Anterior cingulate cortex (tissue), 58 donors: ENCODE results near the gene PYGB.
A peak's percentile ranks its signal among the peaks of the same experiment; 100 is the strongest.

Experiments
- DNase-seq, 58 donors: peaks; one replicate each; lab custom pipeline; 2025; lab: John Stamatoyannopoulos, UW

Gene PYGB

DNA sequence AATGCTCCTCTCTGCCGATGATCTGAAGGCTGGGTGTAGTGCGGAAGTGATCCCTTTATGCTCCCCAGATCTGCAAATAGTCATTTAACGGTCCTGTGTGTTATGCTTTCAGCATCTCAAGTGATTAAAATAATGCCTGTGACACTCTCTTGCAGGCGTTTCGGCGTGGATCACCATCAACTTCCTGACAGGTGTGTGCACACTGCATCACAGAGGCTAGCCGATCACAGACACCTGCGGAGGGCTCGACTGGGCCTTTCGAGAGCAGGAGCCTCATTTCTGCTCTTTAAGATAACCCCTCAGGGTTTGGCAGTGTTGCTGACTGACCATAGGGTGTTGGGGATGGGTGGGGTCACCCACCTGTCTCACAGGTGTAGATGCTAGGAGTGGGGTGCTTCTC, 32.4 kb upstream of the PYGB start:
- DNase-seq: no peak

DNA sequence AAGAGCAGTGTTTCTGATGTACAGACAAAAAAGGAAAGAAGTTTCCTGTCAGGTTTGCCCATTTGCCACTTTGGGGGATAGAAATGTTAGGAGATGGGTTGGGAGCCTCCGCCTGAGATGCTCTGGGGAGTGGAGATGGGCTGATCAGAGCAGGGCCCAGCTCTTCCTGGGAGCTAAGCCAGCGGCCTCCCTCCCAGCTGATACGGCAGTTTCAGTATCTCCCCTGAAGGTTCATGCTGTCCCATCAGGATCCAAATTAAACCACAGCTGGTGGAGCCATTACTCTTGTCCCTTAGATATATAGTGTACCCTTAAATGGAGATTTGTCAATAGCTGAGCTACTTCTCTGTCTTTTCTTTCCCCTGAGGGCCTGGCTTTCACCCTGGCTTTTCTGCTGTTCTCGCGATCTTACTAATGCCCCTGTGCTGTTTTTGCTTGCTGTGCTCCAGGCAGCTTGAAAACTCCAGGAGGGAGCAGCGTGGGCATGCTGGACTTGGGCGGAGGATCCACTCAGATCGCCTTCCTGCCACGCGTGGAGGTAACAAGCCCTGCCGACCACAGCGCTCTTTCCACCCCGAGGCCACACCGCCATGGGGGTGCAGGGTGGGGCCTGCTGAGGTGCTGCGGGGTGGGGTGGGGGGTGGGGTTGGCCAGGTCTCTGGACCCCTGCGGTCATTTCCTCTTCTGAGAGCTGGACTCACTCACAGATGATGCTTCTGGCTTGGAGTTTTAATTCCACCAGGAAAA, 31.5 kb upstream of the PYGB start:
- DNase-seq: no peak

DNA sequence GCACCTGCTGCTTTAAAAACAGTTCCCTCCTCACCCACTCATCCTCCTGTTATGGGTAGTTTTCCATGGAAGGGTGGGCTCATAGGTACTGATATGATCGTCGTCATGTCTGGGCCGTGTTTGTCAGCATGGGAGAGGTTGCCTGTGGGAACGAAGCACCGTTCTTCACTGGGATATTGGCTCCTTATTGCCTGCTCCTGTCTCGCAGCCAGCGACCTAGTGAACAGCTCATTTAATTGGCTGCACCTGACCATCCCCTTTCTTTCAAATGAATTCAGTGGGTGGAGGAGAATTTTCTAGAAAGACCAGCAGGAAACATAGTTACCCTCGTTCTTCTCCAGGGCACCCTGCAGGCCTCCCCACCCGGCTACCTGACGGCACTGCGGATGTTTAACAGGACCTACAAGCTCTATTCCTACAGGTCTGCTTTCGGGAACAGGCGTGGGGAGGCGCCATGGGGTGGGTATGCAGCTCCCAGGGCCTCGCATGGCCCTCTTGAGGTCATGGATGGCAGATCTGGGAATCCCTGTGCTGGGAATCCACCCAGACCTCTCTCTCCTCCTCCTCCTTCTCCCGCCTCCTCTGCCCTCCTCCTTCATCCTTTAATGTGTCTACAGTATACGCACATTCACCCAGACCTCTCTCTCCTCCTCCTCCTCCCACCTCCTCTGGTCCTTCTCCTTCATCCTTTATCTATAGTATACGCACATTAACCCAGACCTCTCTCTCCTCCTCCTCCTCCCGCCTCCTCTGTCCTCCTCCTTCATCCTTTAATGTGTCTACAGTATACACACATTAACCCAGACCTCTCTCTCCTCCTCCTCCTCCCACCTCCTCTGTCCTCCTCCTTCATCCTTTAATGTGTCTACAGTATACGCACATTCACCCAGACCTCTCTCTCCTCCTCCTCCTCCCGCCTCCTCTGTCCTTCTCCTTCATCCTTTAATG, 30.4 kb upstream of the PYGB start:
- no peak for DNase-seq

DNA sequence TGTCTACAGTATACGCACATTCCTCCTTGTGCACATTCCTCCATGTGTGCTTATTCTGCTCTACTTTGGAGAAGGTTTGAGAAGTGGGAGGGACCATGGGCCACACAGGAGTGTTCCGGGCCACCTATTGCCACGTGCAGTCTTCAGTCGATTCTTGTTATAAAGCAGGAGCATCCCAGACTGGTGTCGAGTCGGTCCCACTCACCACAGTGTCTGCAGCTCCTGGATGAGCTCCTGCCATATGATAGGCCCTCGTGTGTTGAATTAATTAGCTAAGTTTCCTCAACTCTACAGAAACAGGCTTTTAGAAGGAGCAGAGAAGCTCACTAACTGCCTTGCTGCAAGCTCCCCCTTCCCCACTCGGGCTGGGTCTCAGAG, 29.8 kb upstream of the PYGB start:
- no peak for DNase-seq

DNA sequence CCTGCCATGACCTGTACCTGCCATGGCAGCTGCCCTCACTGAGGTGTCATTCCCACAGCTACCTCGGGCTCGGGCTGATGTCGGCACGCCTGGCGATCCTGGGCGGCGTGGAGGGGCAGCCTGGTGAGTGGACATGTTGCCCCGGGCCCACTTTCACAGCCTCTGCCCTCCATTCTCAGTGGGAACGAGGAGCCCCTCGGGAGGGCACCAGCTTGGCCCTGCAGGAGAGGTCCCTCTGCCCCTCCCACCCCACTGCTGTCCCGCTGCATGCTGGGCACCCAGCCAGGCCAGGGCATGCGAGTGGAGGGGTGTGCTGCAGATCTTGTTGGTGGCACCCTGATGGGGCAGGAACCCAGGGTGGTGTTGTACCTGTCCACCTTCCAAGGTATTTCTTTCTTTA, 29.4 kb upstream of the PYGB start:
- peak in 1 of 58 donors; percentile 18 for DNase-seq

DNA sequence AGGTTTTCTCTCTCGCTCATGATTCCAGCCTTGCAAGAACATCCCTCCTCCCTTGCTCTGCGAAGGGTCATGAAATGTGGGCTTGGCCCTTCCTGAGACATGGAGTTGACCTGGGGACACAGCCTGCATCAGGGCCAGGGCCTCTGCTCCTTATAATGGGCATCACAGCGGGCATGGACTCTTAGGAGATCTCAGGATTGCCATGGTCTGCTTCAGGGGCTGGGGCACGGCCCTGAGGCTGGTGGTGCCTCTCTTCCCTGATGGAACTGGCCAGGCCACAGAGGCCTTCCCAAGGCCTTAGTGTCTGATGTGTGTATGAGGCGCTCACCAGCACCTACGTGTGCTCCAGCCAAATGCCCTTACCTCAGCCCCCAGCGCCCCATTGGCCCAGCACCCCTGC, 28.5 kb upstream of the PYGB start:
- DNase-seq: no peak

DNA sequence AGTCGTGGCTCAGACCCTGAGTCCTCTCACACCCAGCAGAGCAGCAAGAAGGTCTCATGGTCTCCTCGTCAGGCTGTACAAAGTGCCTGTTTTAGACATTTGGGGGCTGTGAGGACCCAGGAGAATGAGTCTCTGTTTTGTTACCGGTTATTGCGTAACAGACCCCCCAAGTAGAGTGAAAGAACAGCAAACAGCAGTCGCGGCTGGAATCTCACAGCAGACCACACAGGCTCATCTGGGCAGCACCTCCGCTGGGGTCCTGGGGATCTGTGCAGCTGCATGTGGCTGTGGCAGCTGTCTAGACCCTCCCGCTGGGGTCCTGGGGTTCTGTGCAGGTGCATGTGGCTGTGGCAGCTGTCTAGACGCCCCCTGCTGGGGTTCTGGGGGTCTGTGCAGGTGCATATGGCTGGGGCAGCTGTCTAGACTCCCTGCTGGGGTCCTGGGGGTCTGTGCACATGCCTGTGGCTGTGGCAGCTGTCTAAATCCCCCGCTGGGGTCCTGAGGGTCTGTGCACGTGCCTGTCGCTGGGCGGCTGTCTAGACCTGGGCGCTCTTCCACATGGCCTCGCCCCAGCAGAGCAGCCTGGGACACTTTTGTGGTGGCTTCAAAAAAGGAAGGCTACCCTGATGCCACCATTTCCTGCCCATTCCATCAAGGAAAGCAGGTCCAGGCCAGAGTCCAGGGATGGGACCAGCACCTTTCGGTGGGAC, 27.7 kb upstream of the PYGB start:
- no peak for DNase-seq

DNA sequence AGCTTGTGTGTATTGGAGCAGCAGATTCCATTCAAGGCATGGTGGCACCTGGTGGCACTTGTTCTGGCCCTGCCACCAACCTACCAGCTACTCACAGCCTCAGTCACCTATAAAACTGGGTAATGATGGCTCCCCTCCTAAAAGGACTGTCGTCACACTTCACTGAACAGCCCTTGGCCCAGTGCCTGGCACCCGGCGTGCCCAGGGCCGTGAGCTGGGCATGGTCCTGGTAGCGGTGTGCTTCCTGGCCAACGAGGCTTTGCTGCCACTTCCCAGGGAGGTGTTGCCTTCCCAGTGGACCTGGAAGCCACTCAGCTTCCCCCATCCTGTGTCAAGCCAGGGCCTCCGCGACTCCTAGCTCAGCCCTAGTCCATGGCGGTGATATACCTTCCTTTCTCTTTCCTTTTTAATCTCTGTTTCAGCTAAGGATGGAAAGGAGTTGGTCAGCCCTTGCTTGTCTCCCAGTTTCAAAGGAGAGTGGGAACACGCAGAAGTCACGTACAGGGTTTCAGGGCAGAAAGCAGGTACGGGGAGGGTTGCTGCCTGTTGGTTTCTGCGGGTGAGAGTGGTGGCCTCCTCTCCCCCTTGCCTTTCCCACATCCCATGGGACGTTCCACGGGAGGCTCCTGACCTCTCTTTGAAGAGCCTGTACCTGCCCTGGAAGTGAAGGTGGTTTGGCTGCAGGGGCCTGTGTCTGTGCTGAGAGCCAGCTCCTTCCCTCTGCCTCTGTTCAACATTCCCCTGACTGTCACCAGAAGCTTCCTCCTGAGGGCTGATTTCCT, 26.9 kb upstream of the PYGB start:
- DNase-seq: peak in 1 of 58 donors; percentile 11

DNA sequence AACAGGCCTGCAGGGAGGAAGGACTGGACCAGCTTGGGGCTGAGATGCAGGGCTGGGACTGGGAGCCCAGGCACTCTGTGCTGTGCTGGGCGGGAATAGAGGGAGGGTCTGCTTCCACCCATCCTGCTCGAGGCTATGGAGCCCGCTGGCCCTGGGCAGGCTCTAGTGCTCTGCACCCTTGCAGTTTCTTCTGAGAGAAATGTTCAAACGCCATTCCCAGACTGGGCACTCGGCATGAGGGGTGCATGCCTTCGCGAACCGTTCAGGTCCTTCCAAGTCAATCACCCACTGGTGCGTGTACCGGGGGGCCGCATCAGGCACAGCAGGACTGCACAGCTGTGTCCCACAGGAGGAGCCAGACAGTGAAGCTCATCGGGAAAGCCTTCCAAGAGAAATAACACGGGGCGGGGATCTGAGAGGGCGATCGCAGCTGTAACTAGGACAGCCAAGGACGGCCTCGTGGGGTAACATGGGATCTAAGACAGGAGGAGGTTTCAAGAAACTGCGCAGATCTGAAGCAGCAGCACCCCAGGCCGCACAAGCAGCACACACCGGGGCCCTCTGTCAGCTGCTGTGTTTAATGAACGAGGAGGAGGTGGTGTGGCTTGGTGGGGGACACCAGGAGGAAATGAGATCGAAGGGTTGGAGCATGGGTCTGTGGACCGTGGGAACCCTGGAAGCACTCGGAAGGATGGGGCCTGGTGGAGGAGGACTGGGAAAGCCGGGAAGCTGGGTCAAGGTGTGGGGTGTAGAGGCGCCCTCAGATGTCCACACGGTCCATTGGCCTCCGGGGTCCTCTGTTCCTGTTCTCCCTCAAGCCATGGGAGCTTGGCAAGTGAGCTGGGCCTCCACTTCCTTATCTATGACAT, 26.1 kb upstream of the PYGB start:
- no peak for DNase-seq

DNA sequence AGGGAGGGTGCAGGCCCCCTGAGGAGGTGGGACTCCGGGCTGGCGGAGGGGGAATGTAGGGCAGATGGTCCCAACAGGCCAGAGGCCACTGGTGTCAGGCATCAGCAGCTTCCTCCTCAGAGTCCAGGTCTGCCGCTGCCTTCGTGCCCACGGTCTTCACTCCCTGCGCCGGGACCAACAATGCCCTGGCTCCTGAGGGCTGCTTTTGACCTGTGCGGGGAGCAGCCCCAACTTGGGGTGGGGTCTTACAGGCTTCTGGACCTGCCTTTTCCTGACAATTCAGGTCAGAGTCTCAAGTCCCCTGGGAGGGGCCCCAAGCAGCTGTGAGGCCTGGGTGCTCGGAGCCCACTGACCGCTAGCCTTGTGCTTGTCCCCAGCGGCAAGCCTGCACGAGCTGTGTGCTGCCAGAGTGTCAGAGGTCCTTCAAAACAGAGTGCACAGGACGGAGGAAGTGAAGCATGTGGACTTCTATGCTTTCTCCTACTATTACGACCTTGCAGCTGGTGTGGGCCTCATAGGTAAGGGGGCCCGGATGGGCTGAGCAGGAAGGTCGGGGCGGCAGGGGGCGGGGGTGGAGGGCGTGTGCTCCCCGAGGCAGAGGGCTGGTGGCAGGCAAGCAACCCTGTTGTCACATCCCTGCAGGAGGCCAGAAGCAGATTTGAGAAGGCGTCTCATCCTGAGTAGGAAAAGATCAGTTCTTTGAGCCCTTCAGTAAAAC, 25.3 kb upstream of the PYGB start:
- DNase-seq: no peak

DNA sequence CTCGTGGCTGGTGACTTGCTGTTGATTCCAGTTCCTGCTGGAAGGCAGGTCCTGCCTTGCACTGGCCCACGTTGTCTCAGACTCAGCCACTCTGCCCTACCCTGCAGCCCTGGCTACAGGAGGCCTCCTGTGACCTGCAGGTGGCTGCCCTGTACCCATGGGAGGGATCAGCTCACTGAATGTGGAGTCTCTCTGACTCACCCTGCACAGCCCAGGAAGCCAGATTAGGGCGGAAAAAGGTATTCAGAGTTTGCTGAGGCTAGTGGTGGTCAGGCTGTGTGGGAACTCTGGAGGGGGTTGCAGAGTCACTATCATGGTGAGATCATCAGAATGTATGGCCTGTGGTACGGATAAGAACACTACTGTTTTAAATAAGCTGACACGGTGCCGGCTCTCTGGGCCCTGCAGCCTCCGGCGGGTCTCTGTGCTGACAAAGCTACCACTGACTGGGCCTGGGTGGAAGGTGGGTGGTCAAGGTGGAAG, 24.7 kb upstream of the PYGB start:
- DNase-seq: no peak

DNA sequence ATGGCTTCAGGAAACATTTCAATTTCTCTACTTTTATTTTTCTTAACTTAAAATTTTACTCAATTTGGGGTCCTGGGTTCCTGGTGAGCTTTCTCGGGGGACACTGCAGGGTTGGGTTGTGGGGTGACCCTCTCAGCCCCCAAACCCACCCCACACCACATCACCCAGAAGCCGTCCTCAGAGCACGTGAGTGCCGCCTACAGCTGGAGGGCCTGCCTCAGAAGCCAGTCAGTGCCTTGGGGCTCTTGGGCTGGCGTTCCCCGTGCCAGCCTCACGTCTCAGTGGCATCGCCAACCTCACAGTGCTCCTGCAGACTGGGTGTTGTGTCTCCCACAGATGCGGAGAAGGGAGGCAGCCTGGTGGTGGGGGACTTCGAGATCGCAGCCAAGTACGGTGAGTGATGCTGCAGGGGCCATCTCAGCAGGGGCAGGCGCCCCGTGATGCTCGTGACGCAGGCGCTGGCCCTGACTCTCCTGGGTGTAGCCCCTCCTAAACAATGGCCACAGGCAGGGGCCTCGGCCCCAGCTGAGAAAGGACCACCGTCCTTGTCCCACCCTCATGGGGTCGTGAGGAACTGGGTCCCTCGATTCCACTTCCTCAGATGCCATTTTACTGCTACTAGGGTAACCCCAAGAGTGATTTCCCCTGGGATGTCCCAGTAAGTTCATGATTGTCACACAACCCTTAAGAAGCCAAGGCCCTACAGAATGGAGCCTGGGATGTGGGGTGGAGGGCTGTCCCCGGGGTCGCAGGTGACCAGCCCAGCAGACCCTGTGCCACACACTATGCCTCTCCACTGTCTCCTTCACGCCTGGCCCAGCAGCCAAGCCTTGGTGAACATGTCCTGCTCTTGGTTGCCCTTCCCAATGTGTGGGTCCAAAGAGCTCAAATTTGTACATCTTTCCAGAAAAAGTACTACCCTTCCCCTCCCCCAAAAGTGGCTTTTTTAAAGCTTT, 23.8 kb upstream of the PYGB start:
- DNase-seq: no peak

DNA sequence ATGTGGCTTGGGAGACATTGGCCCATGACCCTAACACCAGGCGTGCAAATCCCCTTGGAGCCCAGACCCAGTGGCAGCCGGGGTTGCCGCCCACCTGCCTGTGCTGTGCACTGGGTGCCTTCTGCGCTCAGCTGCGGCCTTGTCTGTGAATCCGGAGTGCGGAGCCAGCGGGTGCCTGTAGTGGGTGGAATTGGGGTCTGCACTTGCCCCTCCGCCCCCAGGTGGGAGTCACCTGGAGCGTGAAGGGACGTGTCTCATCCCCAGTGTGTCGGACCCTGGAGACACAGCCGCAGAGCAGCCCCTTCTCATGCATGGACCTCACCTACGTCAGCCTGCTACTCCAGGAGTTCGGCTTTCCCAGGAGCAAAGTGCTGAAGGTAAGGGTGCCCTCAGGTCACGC, 22.9 kb upstream of the PYGB start:
- DNase-seq: no peak

DNA sequence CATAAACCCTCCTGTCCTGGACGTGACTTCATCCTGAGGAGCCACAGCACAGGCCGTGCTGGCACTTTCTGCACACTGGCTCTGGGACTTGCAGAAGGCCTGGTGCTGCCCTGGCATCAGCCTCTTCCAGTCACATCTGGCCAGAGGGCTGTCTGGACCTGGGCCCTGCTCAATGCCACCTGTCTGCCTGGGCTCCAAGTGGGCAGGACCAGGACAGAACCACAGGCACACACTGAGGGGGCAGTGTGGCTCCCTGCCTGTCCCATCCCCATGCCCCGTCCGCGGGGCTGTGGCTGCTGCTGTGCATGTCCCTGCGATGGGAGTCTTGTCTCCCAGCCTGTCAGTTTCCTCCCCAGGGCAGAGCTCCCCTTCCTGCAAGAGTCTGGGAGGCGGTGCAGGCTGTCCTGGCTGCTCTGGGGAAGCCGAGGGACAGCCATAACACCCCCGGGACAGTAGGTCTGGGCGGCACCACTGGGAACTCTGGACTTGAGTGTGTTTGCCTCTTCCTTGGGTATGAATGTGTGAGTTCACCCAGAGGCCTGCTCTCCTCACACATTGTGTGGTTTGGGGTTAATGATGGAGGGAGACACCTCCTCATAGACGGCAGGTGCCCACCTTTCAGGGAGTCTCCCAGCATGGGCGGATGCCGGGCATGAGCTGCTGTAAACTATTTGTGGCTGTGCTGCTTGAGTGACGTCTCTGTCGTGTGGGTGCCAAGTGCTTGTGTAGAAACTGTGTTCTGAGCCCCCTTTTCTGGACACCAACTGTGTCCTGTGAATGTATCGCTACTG, 22.0 kb upstream of the PYGB start:
- no peak for DNase-seq

DNA sequence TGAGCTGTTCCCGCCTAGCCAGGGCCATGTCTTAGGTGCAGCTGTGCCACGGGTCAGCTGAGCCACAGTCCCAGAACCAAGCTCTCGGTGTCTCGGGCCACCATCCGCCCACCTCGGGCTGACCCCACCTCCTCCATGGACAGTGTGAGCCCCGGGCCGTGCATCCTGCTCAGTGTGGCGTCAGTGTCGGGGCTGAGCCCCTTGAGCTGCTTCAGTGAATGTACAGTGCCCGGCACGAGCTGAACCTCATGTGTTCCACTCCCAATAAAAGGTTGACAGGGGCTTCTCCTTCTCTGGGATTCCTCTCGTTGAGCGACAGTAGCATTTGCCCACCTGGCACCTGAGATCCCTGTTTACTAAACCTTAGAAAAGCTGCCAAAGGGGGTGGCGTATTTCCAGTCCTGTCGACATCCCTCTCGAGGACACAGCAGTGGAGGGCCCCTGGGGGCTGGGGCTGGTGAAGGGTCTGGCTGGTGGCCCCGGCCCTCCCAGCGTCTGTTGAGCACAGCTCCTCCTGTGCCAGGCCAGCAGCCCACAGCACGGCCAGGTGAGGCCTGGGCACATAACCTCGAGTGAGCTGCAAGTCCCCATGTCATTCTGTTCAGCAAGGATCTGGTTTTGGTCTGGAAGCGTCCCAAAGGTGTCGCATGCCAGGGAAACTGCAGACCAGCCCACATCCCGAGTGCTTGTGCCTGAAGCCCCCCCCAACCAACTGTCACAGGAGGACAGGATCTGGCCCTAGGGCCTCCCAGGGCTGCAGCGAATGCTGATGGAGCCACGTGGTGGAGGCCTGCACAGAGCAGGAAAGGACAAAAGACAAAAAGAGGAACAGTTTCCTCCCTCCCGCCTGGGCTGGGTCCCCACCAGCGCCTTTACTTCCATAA, 21.2 kb upstream of the PYGB start:
- DNase-seq: peak in 10 of 58 donors; percentile 15 to 37 (median 23)
